ENCODE results near the gene COTL1.

The COTL1 gene

DNA sequence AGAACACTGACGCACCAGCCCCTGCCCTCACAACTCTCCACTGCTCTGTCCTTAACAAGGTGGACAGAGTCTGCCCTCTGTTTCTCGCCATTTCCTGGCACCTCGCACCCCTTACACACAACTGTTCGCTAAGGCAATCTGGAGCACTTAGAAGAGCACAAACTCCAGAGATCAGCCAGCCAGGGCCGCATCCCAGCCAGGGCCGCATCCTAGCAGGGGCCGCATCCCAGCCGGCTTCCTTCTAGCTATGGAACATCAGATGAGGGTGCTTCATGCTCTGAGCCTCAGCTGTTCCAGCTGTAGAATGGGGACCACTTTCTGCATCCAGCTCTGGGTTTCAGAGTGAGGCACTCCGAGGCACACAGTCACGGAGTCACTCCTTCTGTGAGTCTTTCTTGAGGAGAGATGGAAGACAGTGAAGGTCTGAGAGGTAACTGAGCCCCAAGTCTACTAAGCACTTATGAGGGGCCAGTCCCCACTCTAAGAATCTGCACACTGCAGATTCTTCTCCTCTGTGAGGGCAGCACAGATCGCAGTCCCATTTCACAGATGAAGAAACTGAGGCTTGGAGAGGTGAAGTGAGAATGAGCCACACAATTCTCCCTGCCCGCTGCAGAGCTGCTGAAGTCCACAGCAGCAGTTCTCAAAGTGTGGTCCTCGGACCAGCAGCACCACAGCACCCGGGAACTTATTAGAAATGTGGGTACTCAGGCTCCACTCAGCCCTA lies 20.9 kb downstream of the COTL1 start:
- H4K20me1 ChIP-seq (ENCODE audit: insufficient read depth, low read length, poor library complexity, severe bottlenecking) = no peaks in the 10 kb centered on the region
- H3K4me1 ChIP-seq (ENCODE audit: insufficient read depth, low read length, poor library complexity, severe bottlenecking) = peaks cover 27% of the 10 kb centered on the region
- peak overlapping the region; percentile 1; the same call in 1 of the 2 replicates for H2AFZ ChIP-seq (ENCODE audit: low read length)
- H3K79me2 ChIP-seq (ENCODE audit: insufficient read depth, low read length) = no peaks in the 10 kb centered on the region
- no peak overlapping the region for H3K4me2 ChIP-seq (ENCODE audit: low read depth, low read length, poor library complexity, severe bottlenecking)
- TF ChIP-seq, protein P1, sequence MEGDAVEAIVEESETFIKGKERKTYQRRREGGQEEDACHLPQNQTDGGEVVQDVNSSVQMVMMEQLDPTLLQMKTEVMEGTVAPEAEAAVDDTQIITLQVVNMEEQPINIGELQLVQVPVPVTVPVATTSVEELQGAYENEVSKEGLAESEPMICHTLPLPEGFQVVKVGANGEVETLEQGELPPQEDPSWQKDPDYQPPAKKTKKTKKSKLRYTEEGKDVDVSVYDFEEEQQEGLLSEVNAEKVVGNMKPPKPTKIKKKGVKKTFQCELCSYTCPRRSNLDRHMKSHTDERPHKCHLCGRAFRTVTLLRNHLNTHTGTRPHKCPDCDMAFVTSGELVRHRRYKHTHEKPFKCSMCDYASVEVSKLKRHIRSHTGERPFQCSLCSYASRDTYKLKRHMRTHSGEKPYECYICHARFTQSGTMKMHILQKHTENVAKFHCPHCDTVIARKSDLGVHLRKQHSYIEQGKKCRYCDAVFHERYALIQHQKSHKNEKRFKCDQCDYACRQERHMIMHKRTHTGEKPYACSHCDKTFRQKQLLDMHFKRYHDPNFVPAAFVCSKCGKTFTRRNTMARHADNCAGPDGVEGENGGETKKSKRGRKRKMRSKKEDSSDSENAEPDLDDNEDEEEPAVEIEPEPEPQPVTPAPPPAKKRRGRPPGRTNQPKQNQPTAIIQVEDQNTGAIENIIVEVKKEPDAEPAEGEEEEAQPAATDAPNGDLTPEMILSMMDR (conservative IDR thresholded peaks at IDR 0.05; ENCODE audit: low read length) = no peak
- no peak for TF ChIP-seq EZH2phosphoT487 (IDR thresholded peaks at IDR 0.05; ENCODE audit: borderline replicate concordance)
- no peaks in the 10 kb centered on the region for H3K27me3 ChIP-seq (ENCODE audit: insufficient read depth, low read length, poor library complexity, severe bottlenecking)
- no peaks in the 10 kb centered on the region for H3K9me3 ChIP-seq (ENCODE audit: insufficient read depth, low read depth, low read length)
- H3K9me2 ChIP-seq (replicated peaks; ENCODE audit: low read depth, low read length) = no peaks in the 10 kb centered on the region
- H3F3A ChIP-seq (ENCODE audit: low read depth) = no peaks in the 10 kb centered on the region
- H3K4me3 ChIP-seq (ENCODE audit: low read length, poor library complexity, severe bottlenecking) = no peak overlapping the region
- H3K9ac ChIP-seq (ENCODE audit: low read depth, low read length, poor library complexity, severe bottlenecking) = no peak overlapping the region
- no peaks in the 10 kb centered on the region for H3K36me3 ChIP-seq (ENCODE audit: insufficient read depth, low read length)

DNA sequence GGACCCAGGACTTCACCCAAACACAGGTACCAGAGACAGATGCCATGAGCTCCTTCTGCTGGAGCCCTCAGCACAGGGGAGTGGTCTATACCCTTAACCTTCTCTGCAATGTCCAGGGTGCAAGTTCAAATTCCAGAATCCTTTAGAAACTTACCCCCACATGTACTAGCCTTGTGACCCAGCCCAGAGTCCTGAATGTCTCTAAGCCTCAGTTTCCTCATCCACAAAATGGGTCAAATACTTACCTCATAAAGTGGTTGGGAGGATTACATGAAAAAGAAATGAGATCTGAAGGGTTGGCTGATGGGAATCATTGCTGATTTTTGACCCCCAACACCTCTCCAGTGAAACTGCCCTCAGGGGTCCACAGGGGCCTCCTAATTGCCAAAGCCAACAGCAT lies 21.7 kb downstream of the COTL1 start:
- H3K9me2 ChIP-seq (replicated peaks; ENCODE audit: low read depth, low read length) = no peaks in the 10 kb centered on the region
- TF ChIP-seq, protein P1 (conservative IDR thresholded peaks at IDR 0.05; ENCODE audit: low read length) = no peak
- no peak for TF ChIP-seq EZH2phosphoT487 (IDR thresholded peaks at IDR 0.05; ENCODE audit: borderline replicate concordance)
- peaks cover 27% of the 10 kb centered on the region for H3K4me1 ChIP-seq (ENCODE audit: insufficient read depth, low read length, poor library complexity, severe bottlenecking)
- H3K9me3 ChIP-seq (ENCODE audit: insufficient read depth, low read depth, low read length) = no peaks in the 10 kb centered on the region
- H3K4me2 ChIP-seq (ENCODE audit: low read depth, low read length, poor library complexity, severe bottlenecking) = no peak overlapping the region
- H3K36me3 ChIP-seq (ENCODE audit: insufficient read depth, low read length) = no peaks in the 10 kb centered on the region
- H2AFZ ChIP-seq (ENCODE audit: low read length) = no peak overlapping the region
- no peak overlapping the region for H3K4me3 ChIP-seq (ENCODE audit: low read length, poor library complexity, severe bottlenecking)
- no peak overlapping the region for H3K9ac ChIP-seq (ENCODE audit: low read depth, low read length, poor library complexity, severe bottlenecking)
- no peaks in the 10 kb centered on the region for H3F3A ChIP-seq (ENCODE audit: low read depth)
- no peaks in the 10 kb centered on the region for H3K79me2 ChIP-seq (ENCODE audit: insufficient read depth, low read length)
- no peaks in the 10 kb centered on the region for H3K27me3 ChIP-seq (ENCODE audit: insufficient read depth, low read length, poor library complexity, severe bottlenecking)
- no peaks in the 10 kb centered on the region for H4K20me1 ChIP-seq (ENCODE audit: insufficient read depth, low read length, poor library complexity, severe bottlenecking)

DNA sequence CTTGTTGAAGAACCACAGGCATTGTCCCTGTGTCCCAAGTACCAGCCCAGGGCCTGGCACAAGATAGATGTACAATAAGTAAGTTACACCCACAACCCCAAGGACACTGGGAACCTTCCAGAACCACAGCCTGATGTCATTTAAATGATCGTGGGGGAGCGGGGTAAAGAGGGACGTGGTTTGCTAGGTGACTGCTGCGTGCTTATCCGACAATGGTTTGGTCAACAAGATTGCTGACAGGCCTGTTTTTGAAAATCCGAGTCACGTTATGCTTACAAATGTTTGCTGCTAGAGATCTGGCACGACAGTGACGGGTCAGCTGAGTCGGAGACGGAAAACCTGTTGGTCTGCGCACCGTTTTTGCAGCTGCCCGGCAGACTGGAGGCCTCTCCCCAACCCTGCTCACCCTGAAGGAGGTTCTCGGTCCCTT lies 22.8 kb downstream of the COTL1 start:
- no peaks in the 10 kb centered on the region for H3K27me3 ChIP-seq (ENCODE audit: insufficient read depth, low read length, poor library complexity, severe bottlenecking)
- no peaks in the 10 kb centered on the region for H3K9me3 ChIP-seq (ENCODE audit: insufficient read depth, low read depth, low read length)
- H3F3A ChIP-seq (ENCODE audit: low read depth) = no peaks in the 10 kb centered on the region
- peaks cover 16% of the 10 kb centered on the region for H3K4me1 ChIP-seq (ENCODE audit: insufficient read depth, low read length, poor library complexity, severe bottlenecking)
- H3K9ac ChIP-seq (ENCODE audit: low read depth, low read length, poor library complexity, severe bottlenecking) = no peak overlapping the region
- TF ChIP-seq EZH2phosphoT487 (IDR thresholded peaks at IDR 0.05; ENCODE audit: borderline replicate concordance) = no peak
- TF ChIP-seq, protein P1 (conservative IDR thresholded peaks at IDR 0.05; ENCODE audit: low read length) = no peak
- H3K79me2 ChIP-seq (ENCODE audit: insufficient read depth, low read length) = no peaks in the 10 kb centered on the region
- no peak overlapping the region for H3K4me2 ChIP-seq (ENCODE audit: low read depth, low read length, poor library complexity, severe bottlenecking)
- no peaks in the 10 kb centered on the region for H4K20me1 ChIP-seq (ENCODE audit: insufficient read depth, low read length, poor library complexity, severe bottlenecking)
- no peaks in the 10 kb centered on the region for H3K36me3 ChIP-seq (ENCODE audit: insufficient read depth, low read length)
- no peak overlapping the region for H2AFZ ChIP-seq (ENCODE audit: low read length)
- H3K9me2 ChIP-seq (replicated peaks; ENCODE audit: low read depth, low read length) = no peaks in the 10 kb centered on the region
- H3K4me3 ChIP-seq (ENCODE audit: low read length, poor library complexity, severe bottlenecking) = no peak overlapping the region

Measured in Loucy (cell line).